NT2/D1 (cell line): ENCODE data around the gene PDCL3.

Experiments used
- DNase-seq: peaks from one replicate; pipeline ENCODE4 v3.0.0-alpha.2; 2011; ENCODE audit warnings: low read depth, low spot score
- H3K27me3 ChIP-seq: 2 replicates; pipeline ENCODE4 v1.6.0; 2011; ENCODE audit warnings: mild to moderate bottlenecking; ENCODE audit not compliant: insufficient read length, insufficient read depth
- H3K36me3 ChIP-seq: 2 replicates; pipeline ENCODE4 v1.6.1; 2011; ENCODE audit warnings: mild to moderate bottlenecking, low read length, mixed read lengths; ENCODE audit not compliant: insufficient read depth, insufficient read length
- H3K4me1 ChIP-seq: 2 replicates; pipeline ENCODE4 v1.5.1; 2011; ENCODE audit not compliant: insufficient read depth, insufficient read length
- H3K4me3 ChIP-seq: 2 replicates; pipeline ENCODE4 v1.5.1; 2011; ENCODE audit warnings: low read depth; ENCODE audit not compliant: insufficient read length
- H3K9ac ChIP-seq: 2 replicates; pipeline ENCODE4 v1.6.0; 2011; ENCODE audit warnings: low read depth; ENCODE audit not compliant: insufficient read length
- H3K9me3 ChIP-seq: 2 replicates; pipeline ENCODE4 v1.5.1; 2011; ENCODE audit warnings: mild to moderate bottlenecking, low read length; ENCODE audit not compliant: insufficient read depth
- SUZ12 ChIP-seq: IDR thresholded peaks from 2 replicates; pipeline ENCODE4 v1.6.1; 2011; ENCODE audit not compliant: insufficient read length, insufficient read depth; ENCODE audit errors: extremely low read depth
- YY1 ChIP-seq: IDR thresholded peaks from 2 replicates; pipeline ENCODE4 v1.6.1; 2011; ENCODE audit not compliant: insufficient read length, insufficient read depth
- ZNF274 ChIP-seq: IDR thresholded peaks from 2 replicates; pipeline ENCODE4 v1.6.1; 2011; ENCODE audit warnings: mild to moderate bottlenecking, low read depth, low read length

PDCL3 gene

DNA sequence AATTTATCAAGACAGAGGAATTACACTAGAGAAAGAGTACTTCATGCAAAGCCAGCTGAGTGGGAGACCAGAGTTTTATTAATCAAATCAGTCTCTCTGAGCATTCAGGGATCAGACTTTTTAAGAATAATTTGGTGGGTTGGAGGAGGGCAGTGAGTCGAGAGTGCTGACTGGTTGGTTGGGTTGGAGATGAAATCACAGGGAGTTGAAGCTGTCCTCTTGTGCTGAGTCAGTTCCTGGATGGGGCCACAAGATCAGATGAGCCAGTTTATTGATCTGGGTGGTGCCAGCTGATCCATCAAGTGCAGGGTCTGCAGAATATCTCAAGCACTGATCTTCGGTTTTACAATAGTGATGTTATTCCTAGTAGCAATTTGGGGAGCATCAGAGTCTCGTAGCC, 21.4 kb upstream of the PDCL3 start:
- Histone ChIP-seq H3K36me3 (no peaks in the 10 kb centered on the region), H3K9me3 (peaks cover 21% of the 10 kb centered on the region), H3K4me3 (no peak overlapping the region), H3K27me3 (peaks cover 13% of the 10 kb centered on the region), H3K9ac (no peak overlapping the region), H3K4me1 (no peaks in the 10 kb centered on the region)
- DNase-seq = no peak
- TF ChIP-seq YY1 = no peak
- TF ChIP-seq ZNF274 = no peak
- no peak for TF ChIP-seq SUZ12

DNA sequence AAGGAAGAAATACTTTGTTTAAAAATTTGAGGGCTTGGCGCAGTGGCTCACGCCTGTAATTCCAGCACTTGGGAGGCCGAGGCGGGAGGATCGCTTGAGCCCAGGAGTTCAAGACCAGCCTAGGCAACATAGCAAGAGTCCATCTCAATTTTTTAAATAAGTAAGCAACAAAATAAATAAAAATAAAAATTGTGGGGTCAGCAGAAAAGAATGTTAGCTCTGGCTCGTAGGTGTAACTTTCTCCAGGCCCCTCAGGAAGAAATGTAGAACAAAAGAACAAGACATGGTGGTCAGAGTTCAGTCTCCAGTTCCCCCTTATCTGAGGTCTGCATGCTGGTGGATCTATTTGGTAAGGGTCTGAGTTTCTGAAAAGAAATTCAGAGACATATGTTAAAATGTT, 20.4 kb upstream of the PDCL3 start:
- Histone ChIP-seq H3K9ac (no peak overlapping the region), H3K27me3 (peaks cover 13% of the 10 kb centered on the region), H3K4me3 (no peak overlapping the region), H3K4me1 (no peaks in the 10 kb centered on the region), H3K9me3 (peaks cover 21% of the 10 kb centered on the region), H3K36me3 (no peaks in the 10 kb centered on the region)
- DNase-seq = no peak
- no peak for TF ChIP-seq SUZ12
- TF ChIP-seq YY1 = no peak
- TF ChIP-seq ZNF274 = no peak

DNA sequence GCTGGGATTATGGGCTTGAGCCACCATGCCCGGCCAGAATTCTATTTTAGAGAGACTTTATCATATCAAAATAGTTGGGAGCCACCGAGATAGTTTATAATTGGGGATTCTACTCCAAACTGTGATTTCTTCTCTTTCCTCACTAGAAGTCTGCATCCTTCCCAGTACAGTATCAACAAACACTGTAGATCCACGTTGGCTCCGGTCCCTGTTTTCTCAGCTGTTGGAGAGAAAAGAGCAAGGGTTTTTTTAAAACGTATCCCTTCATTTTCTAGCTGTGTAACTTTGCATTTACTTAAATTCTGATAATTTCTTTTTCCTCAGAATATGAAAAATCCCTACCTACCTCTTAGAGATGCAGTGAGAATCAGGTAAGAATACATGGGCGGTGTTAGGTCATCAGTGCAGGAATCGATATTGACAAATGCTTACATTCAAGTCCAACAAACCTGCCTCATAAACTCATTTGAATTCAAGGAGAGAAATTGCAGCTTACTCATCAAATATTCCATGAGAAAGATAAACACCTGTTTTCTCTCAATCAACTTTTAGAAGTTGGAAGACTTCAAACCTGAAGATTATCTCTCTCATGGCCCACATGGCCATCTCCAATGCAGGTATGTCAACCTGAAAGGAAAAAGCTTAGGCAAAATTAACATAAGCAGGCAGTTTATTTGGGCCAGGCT, 17.7 kb upstream of the PDCL3 start:
- Histone ChIP-seq H3K4me1 (no peaks in the 10 kb centered on the region), H3K27me3 (peaks cover 3% of the 10 kb centered on the region), H3K4me3 (no peak overlapping the region), H3K9me3 (peaks cover 21% of the 10 kb centered on the region), H3K9ac (no peak overlapping the region), H3K36me3 (no peaks in the 10 kb centered on the region)
- no peak for TF ChIP-seq YY1
- TF ChIP-seq ZNF274 = no peak
- no peak for TF ChIP-seq SUZ12
- no peak for DNase-seq

- H3K27me3 ChIP-seq = no peaks in the 10 kb centered on the region
- no peak overlapping the region for H3K9ac ChIP-seq
- no peaks in the 10 kb centered on the region for H3K4me1 ChIP-seq
- TF ChIP-seq YY1 (no peak), SUZ12 (no peak), ZNF274 (no peak)
- no peak for DNase-seq
- H3K4me3 ChIP-seq = no peak overlapping the region
- peaks cover 20% of the 10 kb centered on the region for H3K9me3 ChIP-seq
- H3K36me3 ChIP-seq = no peaks in the 10 kb centered on the region
Measured at GRCh38 chr2:100546469-100546868, 16.3 kb upstream of the PDCL3 start.

- H3K4me1 ChIP-seq = no peaks in the 10 kb centered on the region
- DNase-seq = no peak
- TF ChIP-seq YY1 (no peak), SUZ12 (no peak), ZNF274 (no peak)
- H3K9ac ChIP-seq = no peak overlapping the region
- H3K36me3 ChIP-seq = no peaks in the 10 kb centered on the region
- H3K27me3 ChIP-seq = no peaks in the 10 kb centered on the region
- H3K9me3 ChIP-seq = peaks cover 6% of the 10 kb centered on the region
- H3K4me3 ChIP-seq = no peak overlapping the region
Measured at GRCh38 chr2:100548771-100549170, 14.0 kb upstream of the PDCL3 start.

DNA sequence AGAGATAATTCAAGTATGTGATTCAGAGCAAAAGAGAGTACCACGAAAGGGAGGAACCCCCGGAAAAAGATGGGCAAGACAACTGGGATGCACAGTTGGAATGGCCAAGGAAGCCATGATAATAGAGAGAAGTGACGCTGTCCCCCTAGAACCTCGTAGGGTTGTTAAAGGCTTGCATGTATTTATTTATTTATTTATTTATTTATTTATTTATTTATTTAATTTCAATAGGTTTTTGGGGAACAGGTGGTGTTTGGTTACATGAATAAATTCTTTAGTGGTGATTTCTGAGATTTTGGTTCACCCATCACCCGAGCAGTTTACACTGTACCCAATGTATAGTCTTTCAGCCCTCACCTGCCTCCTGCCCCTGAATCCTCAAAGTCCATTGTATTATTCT, 11.5 kb upstream of the PDCL3 start:
- Histone ChIP-seq H3K4me1 (no peaks in the 10 kb centered on the region), H3K36me3 (no peaks in the 10 kb centered on the region)
- no peak for DNase-seq

DNA sequence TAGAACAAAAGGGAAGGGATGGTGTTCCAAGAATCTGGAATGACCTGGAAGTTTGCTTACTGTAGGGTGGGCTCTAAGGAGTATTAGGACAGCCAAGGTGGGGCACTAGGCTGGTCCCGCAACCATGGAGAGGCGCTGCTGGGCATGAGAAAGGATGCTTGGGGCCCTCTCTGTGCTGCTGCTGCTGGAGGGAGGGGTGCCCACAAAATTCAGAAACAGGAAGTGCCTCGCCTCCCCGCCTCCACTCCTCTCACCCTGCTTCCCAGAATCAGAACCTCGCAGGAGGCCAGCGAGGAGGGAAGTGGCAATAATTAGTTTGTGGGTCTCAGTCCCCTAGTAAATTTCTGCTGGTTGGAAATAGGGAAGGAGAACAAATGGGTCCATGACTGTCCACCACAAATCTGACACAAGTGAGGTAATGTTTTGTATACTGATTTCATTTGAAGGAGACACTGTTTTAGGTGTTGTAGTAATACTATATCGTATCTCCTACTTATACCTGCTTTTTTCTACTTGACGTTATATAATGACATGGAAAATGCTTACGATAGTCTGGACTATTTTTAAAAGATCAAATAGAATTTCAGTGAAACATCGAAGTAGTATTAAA, 7.9 kb upstream of the PDCL3 start:
- Histone ChIP-seq H3K9me3 (no peaks in the 10 kb centered on the region), H3K4me3 (no peak overlapping the region), H3K4me1 (no peaks in the 10 kb centered on the region), H3K36me3 (no peaks in the 10 kb centered on the region), H3K27me3 (no peaks in the 10 kb centered on the region), H3K9ac (no peak overlapping the region)
- no peak for TF ChIP-seq YY1
- TF ChIP-seq SUZ12 = no peak
- TF ChIP-seq ZNF274 = no peak
- no peak for DNase-seq

More for the DNA sequence above, 11.5 kb upstream of the PDCL3 start:
- TF ChIP-seq SUZ12 = no peak
- TF ChIP-seq YY1 = no peak
- TF ChIP-seq ZNF274 = no peak
- H3K9ac ChIP-seq = no peak overlapping the region
- no peaks in the 10 kb centered on the region for H3K27me3 ChIP-seq
- H3K9me3 ChIP-seq = no peaks in the 10 kb centered on the region
- no peak overlapping the region for H3K4me3 ChIP-seq
